GM10248 (cell line): ENCODE results near the gene RNF135.
"Not testable (repeated sequence)": the region's sequence is repeated elsewhere in the genome, so short reads cannot be mapped to it uniquely, and the experiment has no call there.

Experiments
- CTCF ChIA-PET: fragments of 300-600 bp; sonication (Branson Sonifier 250); formaldehyde crosslinking; extraction: SDS; loops from one replicate; lab custom pipeline; 2021; ENCODE audit warnings: antibody characterized with exemption; lab: Yijun Ruan, JAX
- POLR2A ChIA-PET: fragments of 350-650 bp; sonication (Branson Sonifier 250); formaldehyde crosslinking; extraction: SDS; loops from one replicate; lab custom pipeline; 2020; ENCODE audit warnings: antibody characterized with exemption; lab: Yijun Ruan, JAX
- DNase-seq: peaks from one replicate; pipeline ENCODE4 v3.0.0; 2012; ENCODE audit errors: extremely low spot score
- TF ChIP-seq, protein P1 (sequence below): IDR thresholded peaks from 2 replicates; pipeline ENCODE4 v1.5.1; 2012; ENCODE audit warnings: mild to moderate bottlenecking, low read depth; ENCODE audit errors: extremely low read depth, missing control alignments, control extremely low read depth

Gene RNF135

DNA sequence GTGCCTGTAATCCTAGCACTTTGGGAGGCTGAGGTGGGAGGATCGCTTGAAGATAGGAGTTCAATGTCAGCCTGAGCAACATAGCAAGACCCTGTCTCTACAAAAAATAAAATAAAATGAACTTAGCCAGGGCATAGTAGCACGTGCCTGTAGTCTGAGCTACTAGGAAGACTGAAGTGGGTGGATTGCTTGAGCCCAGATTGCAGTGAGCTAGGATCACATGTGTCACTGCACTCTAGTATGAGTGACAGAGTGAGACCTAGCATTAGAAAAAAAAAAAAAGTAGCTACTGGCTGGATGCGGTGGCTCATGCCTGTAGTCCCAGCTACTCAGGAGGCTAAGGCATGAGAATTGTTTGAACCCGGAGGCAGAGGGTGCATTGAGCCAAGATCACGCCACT lies 43.1 kb upstream of the RNF135 start:
- POLR2A ChIA-PET = no interaction called here
- TF ChIP-seq, protein P1, sequence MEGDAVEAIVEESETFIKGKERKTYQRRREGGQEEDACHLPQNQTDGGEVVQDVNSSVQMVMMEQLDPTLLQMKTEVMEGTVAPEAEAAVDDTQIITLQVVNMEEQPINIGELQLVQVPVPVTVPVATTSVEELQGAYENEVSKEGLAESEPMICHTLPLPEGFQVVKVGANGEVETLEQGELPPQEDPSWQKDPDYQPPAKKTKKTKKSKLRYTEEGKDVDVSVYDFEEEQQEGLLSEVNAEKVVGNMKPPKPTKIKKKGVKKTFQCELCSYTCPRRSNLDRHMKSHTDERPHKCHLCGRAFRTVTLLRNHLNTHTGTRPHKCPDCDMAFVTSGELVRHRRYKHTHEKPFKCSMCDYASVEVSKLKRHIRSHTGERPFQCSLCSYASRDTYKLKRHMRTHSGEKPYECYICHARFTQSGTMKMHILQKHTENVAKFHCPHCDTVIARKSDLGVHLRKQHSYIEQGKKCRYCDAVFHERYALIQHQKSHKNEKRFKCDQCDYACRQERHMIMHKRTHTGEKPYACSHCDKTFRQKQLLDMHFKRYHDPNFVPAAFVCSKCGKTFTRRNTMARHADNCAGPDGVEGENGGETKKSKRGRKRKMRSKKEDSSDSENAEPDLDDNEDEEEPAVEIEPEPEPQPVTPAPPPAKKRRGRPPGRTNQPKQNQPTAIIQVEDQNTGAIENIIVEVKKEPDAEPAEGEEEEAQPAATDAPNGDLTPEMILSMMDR = no peak
- DNase-seq = no peak
- CTCF ChIA-PET = interaction anchor here (0.6 to 1.9 kb wide), 4 partner anchors 10 to 290 kb away, joined by 3 to 6 read pairs (median 3); no protein-coding TSS in a partner anchor

DNA sequence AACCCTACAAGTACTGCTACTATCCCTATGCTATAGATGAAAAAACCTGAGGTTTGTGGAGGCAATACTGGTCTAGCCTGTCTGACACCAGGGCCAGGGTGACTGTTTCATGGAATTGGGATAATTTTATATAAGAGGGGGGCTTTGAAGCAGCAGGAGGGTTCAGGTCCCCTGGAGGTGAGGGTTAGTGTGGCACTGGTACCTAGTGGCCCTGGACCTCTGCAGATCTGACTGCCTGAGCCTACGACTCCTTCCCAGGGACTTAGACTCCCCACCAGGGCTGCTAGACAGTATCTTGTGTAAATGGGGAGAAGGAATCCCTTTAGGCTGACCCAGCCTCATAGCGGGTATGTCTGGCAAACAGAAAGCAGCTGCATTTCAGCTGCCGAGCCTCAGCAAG lies 42.3 kb upstream of the RNF135 start:
- TF ChIP-seq, protein P1 = no peak
- ChIA-PET CTCF (interaction anchor here (1.1 to 1.6 kb wide), 2 partner anchors 14 to 289 kb away, joined by 3 read pairs; no protein-coding TSS in a partner anchor), POLR2A (no interaction called here)
- no peak for DNase-seq

DNA sequence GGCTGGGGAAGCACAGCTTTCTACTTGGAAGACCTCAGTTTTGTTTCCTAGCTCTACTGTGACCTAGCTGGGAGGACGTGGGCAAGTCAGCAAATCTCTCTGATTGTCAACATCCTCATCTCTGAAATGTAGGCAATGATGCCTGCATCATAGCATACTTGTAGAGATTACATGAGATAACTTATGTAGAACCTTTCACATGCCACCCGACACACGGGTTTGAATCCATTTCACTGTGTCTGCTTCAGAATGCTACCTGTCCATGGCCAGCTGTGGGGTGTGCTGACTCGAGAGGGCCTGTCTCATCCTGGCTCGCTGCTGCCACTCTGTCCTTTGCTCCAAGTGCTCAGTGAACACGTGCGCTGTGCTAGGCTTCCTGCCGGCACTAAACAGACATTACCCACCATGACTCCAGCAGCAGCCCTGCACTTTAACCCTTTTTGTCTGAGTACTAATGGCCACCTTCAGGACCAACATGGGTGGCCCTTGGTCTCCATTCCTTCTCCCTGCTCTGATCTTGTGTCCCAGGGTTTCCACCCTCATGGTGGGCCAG lies 41.7 kb upstream of the RNF135 start:
- ChIA-PET CTCF (interaction anchor here (0.8 to 1.1 kb wide), 2 partner anchors 10 to 14 kb away, joined by 3 read pairs; no protein-coding TSS in a partner anchor), POLR2A (no interaction called here)
- DNase-seq = no peak
- TF ChIP-seq, protein P1 = no peak

DNA sequence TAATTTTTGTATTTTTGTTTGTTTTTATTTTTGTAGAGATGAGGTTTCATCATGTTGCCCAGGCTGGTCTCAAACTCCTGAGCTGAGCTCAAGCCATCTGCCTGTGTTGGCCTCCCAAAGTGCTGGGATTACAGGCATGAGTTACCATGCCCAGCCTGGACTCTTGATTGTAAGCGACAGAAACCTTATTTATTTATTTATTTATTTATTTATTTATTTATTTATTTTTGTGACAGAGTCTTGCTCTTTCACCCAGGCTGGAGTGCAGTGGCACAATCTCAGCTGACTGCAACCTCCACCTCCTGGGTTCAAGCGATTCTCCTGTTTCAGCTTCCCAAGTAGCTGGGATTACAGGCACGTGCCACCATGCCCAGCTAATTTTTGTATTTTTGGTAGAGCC lies 41.0 kb upstream of the RNF135 start:
- DNase-seq, POLR2A ChIA-PET: not testable (repeated sequence)
- CTCF ChIA-PET = interaction anchor here (0.8 to 3.4 kb wide), 2 partner anchors 10 to 14 kb away, joined by 3 to 13 read pairs; no protein-coding TSS in a partner anchor

DNA sequence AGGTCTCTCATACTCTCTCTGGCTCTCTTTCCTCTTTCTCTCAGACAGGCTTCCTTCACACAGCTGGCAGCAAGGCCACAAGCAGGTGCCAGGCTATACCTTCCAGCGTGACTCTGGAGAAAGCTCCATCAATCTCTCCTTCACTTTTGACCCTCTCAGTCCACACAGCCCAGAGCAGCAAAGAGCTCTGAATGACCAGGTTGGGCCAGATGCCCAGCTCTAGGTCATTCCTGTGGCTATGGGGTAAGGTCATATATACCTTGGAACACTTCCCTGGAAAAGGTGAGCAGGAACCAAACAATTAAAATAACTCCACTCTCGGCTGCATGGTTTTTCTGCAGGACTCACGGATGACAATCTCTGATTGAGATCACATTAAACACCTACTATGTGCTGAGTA lies 40.3 kb upstream of the RNF135 start:
- ChIA-PET CTCF (interaction anchor here (1.1 to 3.4 kb wide), 2 partner anchors 10 to 15 kb away, joined by 4 to 13 read pairs; no protein-coding TSS in a partner anchor), POLR2A (no interaction called here)
- DNase-seq = no peak
- TF ChIP-seq, protein P1 = no peak

DNA sequence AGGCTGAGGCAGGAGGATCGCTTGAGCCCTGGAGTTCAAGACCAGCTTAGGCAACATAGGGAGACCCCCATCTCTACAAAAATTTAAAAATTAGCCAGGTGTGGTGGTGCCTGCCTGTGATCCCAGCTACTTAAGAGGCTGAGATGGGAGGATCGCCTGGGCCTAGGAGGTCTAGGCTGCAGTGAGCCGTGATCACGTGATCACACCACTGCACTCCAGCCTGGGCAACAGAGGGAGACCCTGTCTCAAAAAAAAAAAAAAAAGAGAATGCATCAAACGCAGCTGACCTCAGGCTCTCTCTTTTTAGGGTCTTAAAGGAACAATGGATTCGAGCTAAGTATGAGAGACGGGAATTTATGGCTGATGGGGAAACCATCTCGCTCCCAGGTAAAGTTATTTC lies 39.3 kb upstream of the RNF135 start:
- CTCF ChIA-PET = interaction anchor here (1.0 to 3.4 kb wide), 3 partner anchors 9 to 16 kb away, joined by 3 to 13 read pairs (median 4); no protein-coding TSS in a partner anchor
- POLR2A ChIA-PET, DNase-seq: not testable (repeated sequence)

DNA sequence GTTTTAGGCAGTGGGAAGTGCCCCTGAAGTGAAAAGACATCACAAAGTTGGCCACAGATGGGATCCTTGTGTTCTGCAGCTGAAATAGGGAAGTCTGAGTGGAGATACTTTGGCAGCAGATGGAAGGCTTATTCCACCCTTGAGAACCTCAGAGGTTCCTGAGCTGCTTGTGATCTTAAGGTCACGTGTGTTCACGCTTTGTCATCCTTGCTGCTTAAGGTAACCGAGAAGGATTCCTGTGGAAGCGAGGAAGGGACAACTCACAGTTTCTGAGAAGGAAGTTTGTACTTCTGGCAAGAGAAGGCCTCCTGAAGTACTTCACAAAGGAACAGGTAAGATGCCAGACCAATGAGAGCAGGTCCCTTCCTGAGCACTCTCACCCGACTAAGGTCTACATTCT lies 36.9 kb upstream of the RNF135 start:
- POLR2A ChIA-PET = no interaction called here
- TF ChIP-seq, protein P1 = no peak
- DNase-seq = no peak
- CTCF ChIA-PET = interaction anchor here (1.3 kb wide), 1 partner anchor 38 kb away, joined by 3 read pairs; no protein-coding TSS in a partner anchor
